Activated CD8-positive, alpha-beta T cell treated with anti-CD3 and anti-CD28 coated beads for 36 hours (primary cell): ENCODE results near the gene FGFBP2. TPM values are rescaled to one million over a fixed set of nuclear protein-coding genes. Genes with fewer than 3 reads are reported as not detected.

Experiments
- ATAC-seq: fragments of 200-7000 bp; cut with Tn5 transposase; one replicate; pipeline ENCODE4 v1.10.0; 2021; ENCODE audit warnings: mild to moderate bottlenecking, moderate library complexity
- CTCF ChIA-PET: fragments of 350-600 bp; sonication (Branson Sonifier 250); formaldehyde crosslinking; loops from one replicate; lab custom pipeline; 2021; ENCODE audit warnings: antibody characterized with exemption; lab: Charles Lee
- POLR2A ChIA-PET: fragments of 350-600 bp; sonication (Branson Sonifier 250); formaldehyde crosslinking; loops from one replicate; lab custom pipeline; 2021; ENCODE audit warnings: antibody characterized with exemption; lab: Charles Lee
- DNase-seq: peaks from one replicate; pipeline ENCODE4 v3.0.0-alpha.2; 2020
- H3K27ac Mint-ChIP-seq: one replicate; pipeline ENCODE4 v1.8.0; 2021; ENCODE audit warnings: mild to moderate bottlenecking, mixed read lengths
- H3K27me3 Mint-ChIP-seq: one replicate; pipeline ENCODE4 v1.8.0; 2021; ENCODE audit warnings: mixed read lengths
- H3K36me3 Mint-ChIP-seq: one replicate; pipeline ENCODE4 v1.8.0; 2021; ENCODE audit warnings: low read depth, mixed read lengths
- H3K4me1 Mint-ChIP-seq: one replicate; pipeline ENCODE4 v1.8.0; 2021; ENCODE audit warnings: low read depth, mixed read lengths
- H3K4me3 Mint-ChIP-seq: one replicate; pipeline ENCODE4 v1.8.0; 2021; ENCODE audit warnings: mild to moderate bottlenecking, moderate library complexity, mixed read lengths
- H3K9me3 Mint-ChIP-seq: one replicate; pipeline ENCODE4 v1.8.0; 2021; ENCODE audit warnings: mixed read lengths
- CTCF ChIP-seq: fragments of 200-600 bp; IDR thresholded peaks from one replicate; pipeline ENCODE4 v1.8.0; 2022; ENCODE audit warnings: antibody characterized with exemption, mild to moderate bottlenecking
- intact Hi-C: fragments of 100-400 bp; cut with micrococcal nuclease; formaldehyde crosslinking; loops from one replicate; pipeline ENCODE4 v1.10.0; 2022
- total RNA-seq, 2 experiments: library from RNA; stranded (reverse); gene quantifications; one replicate each; pipeline ENCODE4 v1.2.3, GENCODE V29; 2021

FGFBP2 gene
- total RNA-seq, 2 experiments from 2014 or later, result 6.3 to 8.2 TPM

GRCh38 chr4:15938182-15938581 is 24.8 kb downstream of the FGFBP2 start:
- TF ChIP-seq CTCF, result no peak
- Mint-ChIP-seq H3K9me3 (no peaks in the 10 kb centered on the region), H3K4me3 (no peak overlapping the region), H3K4me1 (peaks cover 5% of the 10 kb centered on the region), H3K36me3 (no peaks in the 10 kb centered on the region), H3K27me3 (peaks cover 10% of the 10 kb centered on the region), H3K27ac (no peak overlapping the region)
- no peak for DNase-seq
- intact Hi-C loops, result no loop called here
- CTCF ChIA-PET, result interaction anchor here (3.3 kb wide), 1 partner anchor 55 kb away, joined by 16 read pairs; no protein-coding TSS in a partner anchor
- POLR2A ChIA-PET, result no interaction called here
- no peak for ATAC-seq

DNA sequence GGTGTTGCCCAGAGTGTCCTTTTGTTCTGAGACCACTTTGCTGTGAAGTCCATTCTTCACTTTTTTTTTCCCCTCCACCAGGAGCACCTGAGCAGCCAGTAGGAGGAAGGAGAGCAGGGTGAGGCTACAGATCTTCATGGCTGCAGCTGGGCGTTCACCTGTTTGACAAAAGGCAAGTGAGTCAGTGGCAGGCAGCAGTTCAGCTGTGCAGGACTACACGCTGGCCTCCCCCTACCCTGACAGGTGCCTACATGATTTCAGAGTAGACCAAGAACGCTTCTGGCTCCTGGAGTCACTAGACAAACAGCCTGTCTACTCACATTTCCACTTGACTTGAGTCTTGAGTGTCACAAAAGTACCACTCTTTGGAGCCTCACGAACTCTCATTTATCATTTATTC is 26.5 kb downstream of the FGFBP2 start:
- no peak for TF ChIP-seq CTCF
- no peak for DNase-seq
- Mint-ChIP-seq H3K27me3 (peaks cover 16% of the 10 kb centered on the region), H3K4me1 (peaks cover 5% of the 10 kb centered on the region), H3K9me3 (no peaks in the 10 kb centered on the region), H3K4me3 (no peak overlapping the region), H3K27ac (no peak overlapping the region), H3K36me3 (no peaks in the 10 kb centered on the region)
- no peak for ATAC-seq
- intact Hi-C loops, result no loop called here
- POLR2A ChIA-PET, result no interaction called here
- CTCF ChIA-PET, result interaction anchor here (1.1 to 3.3 kb wide), 3 partner anchors 20 to 131 kb away, joined by 4 to 16 read pairs (median 7); no protein-coding TSS in a partner anchor

- ATAC-seq (no peak), DNase-seq (no peak)
- no peak overlapping the region for H3K4me3 Mint-ChIP-seq
- ChIA-PET CTCF (interaction anchor here (1.2 to 3.3 kb wide), 3 partner anchors 11 to 53 kb away, joined by 3 to 16 read pairs (median 7); no protein-coding TSS in a partner anchor), POLR2A (no interaction called here)
- H3K4me1 Mint-ChIP-seq, result peaks cover 9% of the 10 kb centered on the region
- H3K36me3 Mint-ChIP-seq, result no peaks in the 10 kb centered on the region
- H3K27me3 Mint-ChIP-seq, result peaks cover 19% of the 10 kb centered on the region
- no peaks in the 10 kb centered on the region for H3K9me3 Mint-ChIP-seq
- no peak for TF ChIP-seq CTCF
- intact Hi-C loops, result no loop called here
- no peak overlapping the region for H3K27ac Mint-ChIP-seq
Observed at GRCh38 chr4:15935504-15936402, 27.2 kb downstream of the FGFBP2 start.

- Mint-ChIP-seq H3K9me3 (no peaks in the 10 kb centered on the region), H3K36me3 (no peaks in the 10 kb centered on the region), H3K27me3 (peaks cover 17% of the 10 kb centered on the region), H3K27ac (no peak overlapping the region), H3K4me3 (no peak overlapping the region), H3K4me1 (peaks cover 22% of the 10 kb centered on the region)
- CTCF ChIA-PET, result interaction anchor here (1.1 kb wide), 1 partner anchor 10 kb away, joined by 3 read pairs; no protein-coding TSS in a partner anchor
- TF ChIP-seq CTCF, result no peak
- intact Hi-C loops, result no loop called here
- no peak for ATAC-seq
- POLR2A ChIA-PET, result no interaction called here
- DNase-seq, result no peak
Observed at GRCh38 chr4:15934259-15934658, 28.7 kb downstream of the FGFBP2 start.
